HG02642 (cell line): ENCODE measurements around the gene ELP4.

Source experiments
- ATAC-seq: cut with Tn5 transposase; IDR thresholded peaks from one replicate; pipeline ENCODE4 v1.9.1; 2021; ENCODE audit warnings: mild to moderate bottlenecking; ENCODE audit not compliant: unreplicated experiment, poor library complexity

Gene ELP4

DNA sequence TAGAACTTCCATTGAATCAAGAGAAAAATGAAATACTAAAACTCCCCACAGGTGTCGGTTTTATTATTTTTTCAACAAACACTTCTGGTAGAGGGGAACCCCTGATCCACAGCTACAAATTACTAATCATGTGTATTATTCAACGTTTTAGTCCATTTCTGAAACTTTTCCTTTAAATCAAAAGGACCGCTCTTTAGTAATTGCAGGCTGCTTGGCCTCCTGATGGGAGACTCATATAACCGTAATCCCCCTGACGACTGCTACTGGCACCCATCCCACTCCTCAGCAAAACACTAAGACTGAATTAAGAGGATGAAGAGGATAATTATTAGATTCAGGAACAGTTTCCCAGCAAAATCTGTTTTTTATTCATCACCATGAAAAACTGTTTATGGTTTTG is 255.2 kb downstream of the ELP4 start:
- ATAC-seq = no peak

DNA sequence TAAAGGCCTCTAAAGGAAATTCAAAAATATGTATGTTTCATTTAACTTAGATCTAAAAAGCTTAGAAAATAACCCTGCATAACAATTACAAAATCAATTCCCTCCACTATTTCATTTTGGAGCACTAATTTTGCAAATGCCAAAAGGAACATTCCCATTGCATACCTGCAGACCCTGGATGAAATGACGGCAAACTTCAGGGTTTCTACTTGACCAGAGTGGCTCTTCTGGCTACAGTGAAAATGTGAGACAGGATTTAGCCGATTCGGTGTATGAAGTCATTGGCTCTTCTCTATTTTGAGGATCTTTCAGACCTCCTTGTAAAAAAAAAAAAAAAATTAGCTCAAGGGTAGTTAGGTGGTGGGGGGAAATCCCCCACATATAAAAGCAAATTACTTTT is 257.5 kb downstream of the ELP4 start:
- no peak for ATAC-seq

- no peak for ATAC-seq
Observed at GRCh38 chr11:31767685-31768084, 258.1 kb downstream of the ELP4 start.

GRCh38 chr11:31768749-31769640 is 259.4 kb downstream of the ELP4 start:
- ATAC-seq = no peak

GRCh38 chr11:31770011-31770700 is 260.6 kb downstream of the ELP4 start:
- no peak for ATAC-seq

GRCh38 chr11:31772412-31772811 is 262.8 kb downstream of the ELP4 start:
- ATAC-seq = no peak

GRCh38 chr11:31779374-31779791 is 269.8 kb downstream of the ELP4 start:
- ATAC-seq = no peak

GRCh38 chr11:31780078-31780477 is 270.5 kb downstream of the ELP4 start:
- no peak for ATAC-seq

GRCh38 chr11:31780480-31780971 is 271.0 kb downstream of the ELP4 start:
- ATAC-seq = no peak

DNA sequence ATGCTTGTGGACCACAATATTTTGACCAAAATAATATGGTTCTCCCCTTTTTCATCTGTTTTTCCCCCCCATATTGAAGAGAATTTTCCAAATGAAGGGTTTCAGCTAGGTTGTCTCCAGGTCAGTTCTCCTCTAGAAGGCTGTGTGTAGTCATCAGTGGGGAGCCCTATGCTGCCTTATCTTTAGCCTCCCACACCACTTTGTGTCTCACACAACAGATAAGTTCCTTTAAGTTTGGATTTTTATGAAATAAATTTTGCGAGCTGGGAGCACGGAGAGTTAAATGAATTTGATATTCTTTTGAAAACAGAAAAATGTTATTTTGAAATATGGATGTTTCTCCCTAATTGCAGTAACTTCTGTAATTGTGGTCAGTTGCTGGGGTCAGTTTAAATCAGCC is 272.7 kb downstream of the ELP4 start:
- no peak for ATAC-seq

DNA sequence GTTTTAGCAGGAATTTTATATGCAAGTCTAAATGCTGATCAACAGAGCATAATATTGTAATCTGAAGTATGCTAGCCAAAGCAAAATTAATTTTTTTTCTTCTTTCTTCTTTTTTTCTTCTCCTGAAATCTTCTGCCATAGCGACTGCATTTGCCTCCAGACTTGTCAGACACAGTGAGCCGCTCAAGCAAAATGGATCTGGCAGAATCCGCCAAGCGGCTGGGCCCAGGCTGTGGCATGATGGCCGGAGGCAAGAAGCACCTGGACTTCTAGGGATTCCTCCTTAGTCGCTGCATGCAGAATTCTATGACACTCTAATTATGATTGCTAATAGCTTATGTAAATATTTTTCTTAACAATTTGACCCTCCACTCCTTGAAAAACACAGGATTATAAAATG is 273.7 kb downstream of the ELP4 start:
- no peak for ATAC-seq

DNA sequence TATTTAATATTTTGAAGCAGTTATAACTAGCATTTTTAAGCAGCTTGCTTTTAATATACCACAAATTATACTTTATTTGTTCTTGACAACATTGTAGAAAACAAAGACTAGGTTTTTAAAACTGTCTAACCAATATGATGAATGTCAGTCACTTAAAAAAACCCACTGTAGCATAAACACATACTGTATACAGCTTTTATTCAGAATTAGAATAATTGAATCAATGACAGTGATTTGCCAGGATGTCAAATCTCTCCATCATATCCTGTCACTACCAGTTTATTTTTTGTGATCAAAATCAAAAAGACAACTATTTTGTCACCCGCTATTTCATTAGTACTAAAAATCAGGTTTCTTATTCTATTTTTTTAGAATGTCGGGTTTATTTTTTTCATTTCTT is 275.0 kb downstream of the ELP4 start:
- no peak for ATAC-seq

DNA sequence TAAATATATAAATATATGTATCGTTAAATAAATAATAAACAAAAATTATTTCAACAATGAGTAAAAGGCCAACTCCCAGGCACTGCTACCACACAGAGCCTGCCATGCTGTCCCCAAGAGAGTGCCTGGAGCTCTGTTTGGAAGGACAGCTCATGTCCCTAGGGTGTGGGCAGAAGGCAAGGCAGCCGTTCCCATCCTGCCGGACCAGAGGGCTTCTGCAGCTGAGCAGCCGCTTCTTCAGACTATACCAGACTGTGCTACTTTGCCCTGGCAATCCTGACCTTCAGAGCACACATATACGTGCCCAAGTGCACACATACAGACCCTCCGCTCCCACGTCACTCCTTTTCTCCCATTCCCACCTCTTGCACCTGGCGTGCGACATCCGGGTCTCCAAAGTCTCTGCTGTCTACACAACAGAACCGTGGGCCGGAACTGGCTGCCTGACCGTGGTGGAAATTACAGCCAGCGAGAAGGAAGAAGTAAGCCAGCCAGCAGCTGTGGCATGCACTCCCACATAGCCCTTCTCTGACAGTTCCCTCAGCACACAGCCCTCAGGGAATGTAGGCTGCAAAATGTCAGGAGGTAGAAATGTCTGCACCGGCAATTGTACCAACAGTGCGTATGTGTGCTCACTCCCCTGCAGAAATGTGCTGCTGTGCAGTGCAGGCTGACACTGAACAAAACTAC is 277.6 kb downstream of the ELP4 start:
- no peak for ATAC-seq

GRCh38 chr11:31788085-31788484 is 278.5 kb downstream of the ELP4 start:
- ATAC-seq = no peak

DNA sequence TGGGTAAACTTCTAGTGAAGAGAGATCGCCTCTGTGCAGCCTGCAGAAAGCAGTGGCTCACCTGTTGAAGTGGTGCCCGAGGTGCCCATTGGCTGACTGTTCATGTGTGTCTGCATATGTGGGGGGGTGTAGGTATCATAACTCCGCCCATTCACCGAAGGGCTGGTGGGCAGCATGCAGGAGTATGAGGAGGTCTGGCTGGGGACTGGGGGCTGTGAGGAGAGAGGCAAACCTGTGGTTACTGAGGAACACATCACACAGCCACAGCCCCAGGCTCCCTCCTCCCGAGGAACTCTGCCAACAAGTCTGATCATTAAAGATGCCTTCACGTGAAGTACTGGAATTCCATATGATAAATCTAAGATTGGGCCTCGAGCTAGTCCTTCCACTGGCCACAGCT is 281.1 kb downstream of the ELP4 start:
- no peak for ATAC-seq

GRCh38 chr11:31792036-31792435 is 282.5 kb downstream of the ELP4 start:
- ATAC-seq = no peak

DNA sequence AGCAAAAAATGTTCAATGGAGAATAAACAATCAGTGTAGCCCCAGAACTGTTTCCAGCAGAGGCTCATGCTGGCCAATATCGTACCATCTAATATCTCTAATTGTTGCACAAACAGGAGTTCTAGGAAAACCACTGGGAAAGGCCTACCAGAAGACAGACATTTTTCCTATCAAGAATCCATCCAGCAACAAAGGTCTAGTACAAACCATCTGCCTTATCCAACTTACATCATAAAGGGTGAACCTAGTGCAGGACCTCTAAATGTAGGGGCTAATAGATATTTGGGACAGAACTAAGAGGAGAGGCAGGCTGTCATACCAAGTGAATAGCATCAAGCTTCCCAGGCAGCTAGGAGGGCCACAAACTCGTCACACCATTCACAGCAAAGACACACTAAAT is 282.9 kb downstream of the ELP4 start:
- ATAC-seq = no peak

DNA sequence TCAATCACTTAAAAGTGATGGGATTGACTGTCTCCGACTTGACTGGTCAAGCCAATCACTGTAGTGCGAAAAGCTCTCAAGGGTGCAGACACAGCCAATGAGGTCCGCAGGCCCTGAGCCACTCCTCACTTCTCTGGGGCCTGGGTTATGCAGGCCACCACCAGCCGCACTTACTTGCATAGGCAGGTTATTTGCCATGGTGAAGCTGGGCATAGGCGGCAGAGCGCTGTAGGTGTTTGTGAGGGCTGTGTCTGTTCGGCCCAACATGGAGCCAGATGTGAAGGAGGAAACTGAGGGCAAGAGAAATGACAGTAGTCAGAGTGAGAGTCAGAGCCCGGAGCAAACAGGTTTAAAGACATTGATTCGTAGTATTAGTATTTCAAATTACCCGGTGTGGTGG is 283.7 kb downstream of the ELP4 start:
- no peak for ATAC-seq

GRCh38 chr11:31794548-31794947 is 285.0 kb downstream of the ELP4 start:
- ATAC-seq = no peak

DNA sequence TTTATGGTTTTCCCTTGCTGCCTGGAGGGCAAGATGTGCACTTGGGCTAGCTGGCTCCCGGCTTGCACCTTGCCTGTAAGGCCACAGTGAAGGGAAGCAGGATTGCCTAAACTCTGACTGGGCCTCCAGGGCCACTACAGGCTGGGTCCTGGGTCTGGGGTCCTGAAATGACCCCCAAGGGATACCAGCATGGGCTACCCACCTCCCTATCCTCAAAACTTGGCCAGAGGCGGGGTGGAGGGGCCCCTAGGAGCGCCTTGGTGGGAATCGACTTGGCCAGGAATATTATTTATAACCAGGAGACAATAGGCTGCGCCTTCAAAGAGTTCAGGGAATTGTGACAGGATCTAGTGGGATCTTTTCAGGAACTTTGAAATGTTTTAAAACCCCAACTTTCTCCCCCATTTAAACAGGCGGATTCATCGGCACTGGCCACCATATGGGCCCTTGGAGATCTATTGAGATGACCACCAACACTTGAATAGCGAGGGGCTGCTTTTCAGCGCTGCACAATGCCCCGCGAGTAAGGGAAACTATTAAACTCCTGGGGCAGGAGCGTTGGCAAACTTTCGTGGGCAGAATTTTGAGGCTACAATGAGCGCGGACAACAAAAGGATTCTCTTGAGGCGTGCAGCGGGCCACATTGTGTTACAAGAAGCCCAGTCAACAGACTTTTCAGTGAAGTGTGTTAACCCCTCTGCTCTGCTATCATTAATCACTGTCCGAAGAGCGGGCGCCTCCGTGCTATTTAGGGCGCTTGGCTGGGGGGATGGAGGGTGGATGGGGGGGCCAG is 286.3 kb downstream of the ELP4 start:
- ATAC-seq = no peak
